IPS-18c (cell line): ENCODE results near the gene WNK1.

Source experiments
- H3K4me3 ChIP-seq: 2 replicates; pipeline ENCODE4 v1.7.0; 2013; ENCODE audit warnings: low read depth, mild to moderate bottlenecking, low read length, moderate library complexity; ENCODE audit not compliant: insufficient read depth
- H3K9me3 ChIP-seq: one replicate; pipeline ENCODE4 v1.6.1; 2013; ENCODE audit warnings: mild to moderate bottlenecking, low read length, moderate library complexity; ENCODE audit not compliant: control insufficient read depth, insufficient read depth

The WNK1 gene

DNA sequence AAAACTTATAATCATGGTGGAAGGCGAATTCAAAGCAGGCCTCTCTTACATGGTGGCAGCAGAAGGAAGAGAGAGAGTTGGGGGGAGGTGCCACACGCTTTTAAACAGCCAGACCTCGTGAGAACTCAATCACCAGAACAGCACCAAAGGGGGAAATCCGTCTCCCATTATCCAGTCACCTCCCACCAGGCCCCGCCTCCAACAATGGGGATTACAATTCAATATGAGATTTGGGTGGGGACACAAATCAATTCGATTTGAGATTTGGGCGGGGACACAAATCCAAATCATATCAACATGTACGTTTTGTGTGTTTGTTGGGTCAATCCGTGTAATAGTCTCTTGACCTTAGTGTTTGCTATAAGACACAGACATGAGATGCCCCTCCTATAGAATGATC lies 21.8 kb upstream of the WNK1 start:
- Histone ChIP-seq H3K9me3 (no peaks in the 10 kb centered on the region), H3K4me3 (no peak overlapping the region)

- Histone ChIP-seq H3K4me3 (no peak overlapping the region), H3K9me3 (no peaks in the 10 kb centered on the region)
These were observed 15.1 kb upstream of the WNK1 start for GRCh38 chr12:737122-737739.

- H3K4me3 ChIP-seq = no peak overlapping the region
- H3K9me3 ChIP-seq = no peaks in the 10 kb centered on the region
These were observed 13.7 kb upstream of the WNK1 start for GRCh38 chr12:738712-739111.

- Histone ChIP-seq H3K4me3 (no peak overlapping the region), H3K9me3 (no peaks in the 10 kb centered on the region)
These were observed 13.0 kb upstream of the WNK1 start for GRCh38 chr12:739349-739748.

DNA sequence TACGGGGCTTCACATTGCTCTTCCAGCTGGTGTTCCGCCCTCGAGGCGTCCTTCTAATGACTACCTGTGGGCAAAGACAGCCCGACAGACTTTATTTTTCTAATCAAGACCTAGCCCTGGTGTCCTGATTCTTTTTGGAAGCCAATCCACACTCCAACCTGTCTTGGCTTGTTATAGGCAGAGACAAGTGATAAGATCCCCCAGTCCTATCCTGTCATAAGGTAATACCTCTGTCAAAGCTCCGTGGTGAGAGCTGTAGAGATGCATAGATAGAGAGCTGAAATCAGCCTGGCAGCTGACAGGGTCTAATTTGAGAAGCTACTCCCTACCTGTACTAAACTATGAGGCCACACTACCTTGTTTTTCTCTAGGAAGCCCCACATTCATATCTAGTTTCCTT lies 11.5 kb upstream of the WNK1 start:
- no peaks in the 10 kb centered on the region for H3K9me3 ChIP-seq

DNA sequence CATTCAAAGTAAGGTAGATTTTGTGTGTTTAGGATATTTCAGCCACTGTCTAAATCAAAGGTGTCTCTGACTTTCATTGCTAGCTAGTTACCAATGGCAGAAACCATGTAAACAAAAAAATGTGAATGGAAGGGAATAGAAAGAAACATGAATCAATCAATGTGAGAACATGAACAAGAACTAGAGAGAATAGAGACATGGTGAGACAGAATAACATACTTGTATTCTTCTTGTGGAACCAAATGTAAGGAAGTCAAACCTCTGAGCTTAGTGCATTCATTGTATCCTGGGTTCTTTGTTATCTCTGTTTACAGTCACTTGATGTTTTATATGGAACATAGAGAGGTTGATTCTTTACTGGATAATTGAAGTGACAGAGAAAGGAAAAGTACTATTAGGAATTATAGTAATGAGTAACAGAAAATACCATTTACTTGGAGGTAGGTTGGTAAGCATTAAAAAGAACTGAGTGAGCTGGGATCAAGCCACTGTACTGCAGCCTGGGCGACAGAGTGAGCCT lies 2.6 kb upstream of the WNK1 start:
- Histone ChIP-seq H3K4me3 (no peak overlapping the region), H3K9me3 (no peaks in the 10 kb centered on the region)

More for the DNA sequence above, 11.5 kb upstream of the WNK1 start:
- H3K4me3 ChIP-seq = no peak overlapping the region

DNA sequence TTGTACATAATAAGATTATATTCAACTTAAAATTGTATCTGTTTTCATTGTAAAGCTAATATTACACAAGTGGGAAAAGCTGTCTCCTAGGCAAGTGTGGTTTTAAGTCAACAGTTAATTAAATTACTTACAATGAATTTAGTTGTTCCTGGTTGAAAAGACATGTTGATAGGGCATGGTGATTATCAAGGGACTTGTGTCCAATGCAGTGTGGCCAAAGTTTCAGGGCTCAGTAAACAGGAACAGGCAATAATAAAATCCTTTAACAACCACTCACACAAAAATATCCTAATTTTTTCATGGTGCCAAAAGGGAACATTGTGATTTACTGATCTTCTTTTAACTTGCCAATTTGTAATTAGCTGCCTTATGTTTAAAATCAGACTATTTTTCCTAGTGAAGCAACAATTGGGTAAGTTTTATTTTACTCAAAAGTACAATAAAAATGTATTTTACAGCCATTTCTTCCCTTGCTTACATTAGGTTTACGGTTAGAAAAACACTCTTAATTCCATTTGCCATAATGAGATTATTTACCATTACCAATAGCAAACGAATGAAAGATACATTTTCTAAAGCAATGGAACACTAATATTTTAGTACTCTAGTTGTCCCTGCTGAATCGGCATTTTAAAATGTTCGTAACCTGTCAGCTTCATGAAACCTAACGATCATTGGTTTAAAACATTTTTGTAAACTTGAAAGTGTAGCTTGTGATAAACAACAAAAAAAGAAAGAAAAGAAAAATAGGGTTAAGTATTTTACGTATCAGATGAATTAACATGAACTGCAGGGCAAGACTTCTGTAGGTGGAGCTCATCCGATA lies 1.8 kb upstream of the WNK1 start:
- H3K9me3 ChIP-seq = no peaks in the 10 kb centered on the region
- H3K4me3 ChIP-seq = peak overlapping the region; percentile 37; the same call in 1 of the 2 replicates

DNA sequence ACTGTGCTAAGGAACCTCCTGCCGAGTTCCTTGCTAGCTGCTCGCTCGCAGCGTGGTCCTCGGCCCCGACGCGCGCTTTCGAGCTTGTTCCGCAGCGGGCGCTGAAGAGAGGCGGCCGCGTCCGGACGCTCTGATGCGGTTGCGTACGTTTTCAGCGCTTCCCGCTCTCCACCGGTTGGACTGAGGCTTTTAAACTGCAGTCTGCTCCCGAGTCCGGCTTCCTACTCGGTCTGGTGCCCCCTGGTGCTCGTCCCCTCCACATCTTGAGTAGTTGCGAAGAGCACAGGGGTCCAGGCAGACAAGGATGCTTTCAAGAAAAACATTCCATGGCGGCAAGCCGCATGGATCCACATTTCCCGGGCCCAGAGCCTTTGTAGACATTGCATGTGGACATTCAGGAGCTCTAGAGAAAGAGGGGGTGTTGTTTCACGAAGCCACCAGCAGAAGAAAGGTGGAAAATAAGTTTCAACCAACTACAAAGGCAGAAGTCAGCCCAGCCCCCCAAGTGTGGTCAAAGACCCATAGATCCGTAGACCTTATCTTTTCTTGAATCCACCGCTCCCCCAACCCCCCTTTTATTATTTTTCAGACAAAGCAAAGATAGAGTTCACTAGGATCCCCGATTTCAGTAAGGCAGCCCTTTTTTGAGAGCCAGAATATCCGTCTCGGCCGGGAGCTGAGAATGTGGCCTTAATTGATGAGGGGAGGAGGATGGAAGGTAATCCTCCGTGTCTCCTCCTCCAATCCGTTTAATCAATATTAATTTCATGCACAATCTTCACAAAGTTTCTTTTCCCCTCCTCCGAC lies 984 bp upstream of the WNK1 start:
- Histone ChIP-seq H3K9me3 (no peaks in the 10 kb centered on the region), H3K4me3 (peak overlapping the region; percentile 37; the same call in 1 of the 2 replicates)

- no peaks in the 10 kb centered on the region for H3K9me3 ChIP-seq
- peak overlapping the region; percentile 82 for H3K4me3 ChIP-seq
These were observed 574 bp downstream of the WNK1 start for GRCh38 chr12:752695-753610.

DNA sequence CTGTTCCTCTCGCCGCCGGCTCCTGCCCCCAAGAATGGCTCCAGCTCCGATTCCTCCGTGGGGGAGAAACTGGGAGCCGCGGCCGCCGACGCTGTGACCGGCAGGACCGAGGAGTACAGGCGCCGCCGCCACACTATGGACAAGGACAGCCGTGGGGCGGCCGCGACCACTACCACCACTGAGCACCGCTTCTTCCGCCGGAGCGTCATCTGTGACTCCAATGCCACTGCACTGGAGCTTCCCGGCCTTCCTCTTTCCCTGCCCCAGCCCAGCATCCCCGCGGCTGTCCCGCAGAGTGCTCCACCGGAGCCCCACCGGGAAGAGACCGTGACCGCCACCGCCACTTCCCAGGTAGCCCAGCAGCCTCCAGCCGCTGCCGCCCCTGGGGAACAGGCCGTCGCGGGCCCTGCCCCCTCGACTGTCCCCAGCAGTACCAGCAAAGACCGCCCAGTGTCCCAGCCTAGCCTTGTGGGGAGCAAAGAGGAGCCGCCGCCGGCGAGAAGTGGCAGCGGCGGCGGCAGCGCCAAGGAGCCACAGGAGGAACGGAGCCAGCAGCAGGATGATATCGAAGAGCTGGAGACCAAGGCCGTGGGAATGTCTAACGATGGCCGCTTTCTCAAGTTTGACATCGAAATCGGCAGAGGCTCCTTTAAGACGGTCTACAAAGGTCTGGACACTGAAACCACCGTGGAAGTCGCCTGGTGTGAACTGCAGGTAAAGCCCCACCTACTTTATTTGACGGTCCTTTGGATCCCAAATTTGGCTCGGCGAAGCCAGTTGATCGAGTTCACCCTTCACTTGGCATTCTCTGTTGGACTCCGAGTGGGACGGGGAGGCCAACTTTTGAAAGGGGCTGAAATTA lies 1.5 kb downstream of the WNK1 start:
- Histone ChIP-seq H3K4me3 (peak overlapping the region; percentile 82), H3K9me3 (no peaks in the 10 kb centered on the region)

GRCh38 chr12:754473-754820 lies 2.1 kb downstream of the WNK1 start:
- Histone ChIP-seq H3K9me3 (no peaks in the 10 kb centered on the region), H3K4me3 (peak overlapping the region; percentile 82)

GRCh38 chr12:754851-755562 lies 2.6 kb downstream of the WNK1 start:
- H3K9me3 ChIP-seq = no peaks in the 10 kb centered on the region
- peak overlapping the region; percentile 82 for H3K4me3 ChIP-seq

DNA sequence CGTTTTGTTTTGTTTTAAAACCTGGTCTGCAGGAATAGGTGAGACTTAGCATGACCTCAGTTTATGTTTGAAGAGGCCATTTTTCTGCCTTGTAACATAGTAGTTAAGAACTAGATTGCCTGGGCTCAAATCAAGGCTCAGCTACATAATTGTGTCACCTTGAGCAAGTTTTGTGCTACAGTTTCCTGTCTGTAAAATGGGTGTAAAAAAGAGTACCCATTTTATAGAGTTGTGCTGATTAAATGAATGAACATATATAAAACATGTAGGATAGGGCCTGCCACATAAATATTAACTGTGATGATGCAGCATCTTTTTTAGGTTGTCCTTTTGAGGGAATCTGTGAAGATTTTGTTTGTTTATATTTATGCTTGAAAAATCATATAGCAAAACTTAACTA lies 7.2 kb downstream of the WNK1 start:
- Histone ChIP-seq H3K4me3 (no peak overlapping the region), H3K9me3 (no peaks in the 10 kb centered on the region)

- Histone ChIP-seq H3K4me3 (no peak overlapping the region), H3K9me3 (no peaks in the 10 kb centered on the region)
These were observed 8.9 kb downstream of the WNK1 start for GRCh38 chr12:761256-761655.

GRCh38 chr12:765840-766239 lies 13.5 kb downstream of the WNK1 start:
- Histone ChIP-seq H3K4me3 (no peak overlapping the region), H3K9me3 (no peaks in the 10 kb centered on the region)
